Liver (tissue), 9 donors: ENCODE measurements around the gene SLC38A3. TPM values are rescaled to one million over a fixed set of nuclear protein-coding genes. Genes with fewer than 3 reads are reported as not detected.

Experiments
- DNase-seq: peaks from one replicate; pipeline ENCODE4 v3.0.0-alpha.2; 2017; ENCODE audit warnings: low spot score
- H3K27ac ChIP-seq, 2 donors: one replicate each; pipeline ENCODE4 v1.7.0; 2013; ENCODE audit warnings: inconsistent platforms in 2 of 2, low read length in 2 of 2, control low read depth in 1 of 2, low read depth in 1 of 2, mild to moderate bottlenecking in 1 of 2
- H3K27me3 ChIP-seq, 4 donors: one replicate each; pipeline versions ENCODE4 v1.6.1 to v1.7.0; 2013; ENCODE audit warnings: low read length in 3 of 4, inconsistent platforms in 1 of 4, mild to moderate bottlenecking in 1 of 4, moderate library complexity in 1 of 4; ENCODE audit not compliant: control insufficient read depth in 4 of 4, insufficient read depth in 4 of 4
- H3K36me3 ChIP-seq, 4 donors: one replicate each; pipeline versions ENCODE4 v1.6.1 to v1.7.0; 2013; ENCODE audit warnings: low read length in 3 of 4, mild to moderate bottlenecking in 3 of 4, low read depth in 1 of 4, moderate library complexity in 1 of 4; ENCODE audit not compliant: control insufficient read depth in 4 of 4, insufficient read depth in 3 of 4
- H3K4me1 ChIP-seq, 4 donors: one replicate each; pipeline versions ENCODE4 v1.6.1 to v1.7.0; 2013; ENCODE audit warnings: low read length in 3 of 4, mild to moderate bottlenecking in 3 of 4, moderate library complexity in 1 of 4; ENCODE audit not compliant: control insufficient read depth in 4 of 4, insufficient read depth in 4 of 4
- H3K4me3 ChIP-seq, 3 donors: one replicate each; pipeline versions ENCODE4 v1.6.1 to v1.7.0; 2013; ENCODE audit warnings: low read length in 3 of 3, control low read depth in 1 of 3, low read depth in 1 of 3, mild to moderate bottlenecking in 1 of 3
- H3K9ac ChIP-seq, 2 donors: one replicate each; pipeline ENCODE4 v1.7.0; 2013; ENCODE audit warnings: low read length in 2 of 2, mild to moderate bottlenecking in 2 of 2, moderate library complexity in 2 of 2, control low read depth in 1 of 2, low read depth in 1 of 2
- H3K9me3 ChIP-seq, 4 donors: one replicate each; pipeline versions ENCODE4 v1.6.1 to v1.7.0; 2013; ENCODE audit warnings: low read length in 3 of 4; ENCODE audit not compliant: control insufficient read depth in 4 of 4
- ATF3 ChIP-seq: IDR thresholded peaks from 2 replicates; pipeline ENCODE4 v1.6.1; 2016; ENCODE audit warnings: antibody characterized with exemption
- EGR1 ChIP-seq, 2 donors: IDR thresholded peaks; 2 replicates each; pipeline ENCODE4 v1.6.1; 2016 to 2018; ENCODE audit warnings: antibody characterized with exemption in 2 of 2, low read depth in 2 of 2
- FOXA2 ChIP-seq: IDR thresholded peaks from 2 replicates; pipeline ENCODE4 v1.6.1; 2016; ENCODE audit warnings: antibody characterized with exemption
- GABPA ChIP-seq, 2 donors: IDR thresholded peaks in 1 of 2; conservative IDR thresholded peaks in 1 of 2; 2 replicates each; pipeline ENCODE4 v1.6.1; 2016; ENCODE audit warnings: antibody characterized with exemption in 2 of 2, mild to moderate bottlenecking in 1 of 2, moderate library complexity in 1 of 2
- HNF4A ChIP-seq, 2 donors: conservative IDR thresholded peaks; 2 replicates each; pipeline ENCODE4 v1.6.1; 2016; ENCODE audit warnings: antibody characterized with exemption in 2 of 2, mild to moderate bottlenecking in 2 of 2
- JUND ChIP-seq, 2 donors: IDR thresholded peaks; 2 replicates each; pipeline ENCODE4 v1.6.1; 2016; ENCODE audit warnings: antibody characterized with exemption in 2 of 2
- NR2F2 ChIP-seq: IDR thresholded peaks from 2 replicates; pipeline ENCODE4 v1.6.1; 2016; ENCODE audit warnings: antibody characterized with exemption
- TAF1 ChIP-seq: conservative IDR thresholded peaks from 2 replicates; pipeline ENCODE4 v1.6.1; 2016; ENCODE audit warnings: antibody characterized with exemption, mild to moderate bottlenecking
- YY1 ChIP-seq: IDR thresholded peaks from 2 replicates; pipeline ENCODE4 v1.6.1; 2016; ENCODE audit warnings: antibody characterized with exemption, mild to moderate bottlenecking
- WGBS: extraction: QIAGEN DNeasy Blood & Tissue Kit; methylation state at CpG from one replicate; pipeline ENCODE4 v1.1.7; 2013; 5-methylcytosine and 5-hydroxymethylcytosine counted together
- polyA plus RNA-seq, 2 donors: library from polyadenylated mRNA; stranded (reverse) in 1 of 2; unstranded in 1 of 2; fragments of 200-250 nt in 1 of 2; fragments of >200 nt in 1 of 2; fragmentation: Nextera tagmentation in 1 of 2; extraction: Ambion mirVana in 1 of 2; gene quantifications; one replicate each; pipeline versions ENCODE4 v1.2.1 to v1.2.3, GENCODE V29; 2013 to 2015
- total RNA-seq, 2 donors: library from RNA; depleted of rRNA; stranded (reverse); fragments of >200 nt; gene quantifications; one replicate each; pipeline ENCODE4 v1.2.3, GENCODE V29; 2014
- TF ChIP-seq, protein P1 (sequence below): IDR thresholded peaks from 2 replicates; pipeline ENCODE4 v1.6.1; 2016; ENCODE audit warnings: antibody characterized with exemption, mild to moderate bottlenecking
- TF ChIP-seq, protein P2 (sequence below): fragments of 150-350 bp; IDR thresholded peaks from 2 replicates; pipeline ENCODE4 v1.5.1; 2017; ENCODE audit warnings: improper control_type of control experiment, low read depth, low read length; ENCODE audit not compliant: missing input control
- donor health status: healthy.
- donor health status: healthy.
- donor health status: healthy.
- donor health status: healthy.
- donor health status: healthy.

The SLC38A3 gene
- total and polyA plus RNA-seq, 4 donors = 98.1 to 180 (median 140) TPM

DNA sequence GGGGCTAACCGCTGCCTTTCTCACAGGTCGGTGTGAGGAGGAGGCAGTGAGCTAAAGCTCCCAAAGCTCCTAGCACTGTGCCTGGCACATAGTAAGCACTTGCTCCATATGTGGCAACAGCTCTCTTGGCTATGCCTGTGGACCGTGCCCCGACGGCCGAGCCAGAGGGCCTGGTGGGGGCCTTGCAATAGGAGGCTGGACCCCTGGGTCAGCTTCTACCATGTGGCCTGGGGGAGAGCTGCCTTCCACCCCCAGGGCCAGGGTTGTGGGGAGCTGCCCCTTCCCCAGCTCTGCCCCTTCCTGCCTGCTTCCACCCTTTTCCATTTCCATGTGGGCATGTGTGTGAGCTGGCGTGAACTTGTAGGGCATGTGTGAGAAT lies 30.6 kb upstream of the SLC38A3 start (continued):
- TF ChIP-seq, protein P1, sequence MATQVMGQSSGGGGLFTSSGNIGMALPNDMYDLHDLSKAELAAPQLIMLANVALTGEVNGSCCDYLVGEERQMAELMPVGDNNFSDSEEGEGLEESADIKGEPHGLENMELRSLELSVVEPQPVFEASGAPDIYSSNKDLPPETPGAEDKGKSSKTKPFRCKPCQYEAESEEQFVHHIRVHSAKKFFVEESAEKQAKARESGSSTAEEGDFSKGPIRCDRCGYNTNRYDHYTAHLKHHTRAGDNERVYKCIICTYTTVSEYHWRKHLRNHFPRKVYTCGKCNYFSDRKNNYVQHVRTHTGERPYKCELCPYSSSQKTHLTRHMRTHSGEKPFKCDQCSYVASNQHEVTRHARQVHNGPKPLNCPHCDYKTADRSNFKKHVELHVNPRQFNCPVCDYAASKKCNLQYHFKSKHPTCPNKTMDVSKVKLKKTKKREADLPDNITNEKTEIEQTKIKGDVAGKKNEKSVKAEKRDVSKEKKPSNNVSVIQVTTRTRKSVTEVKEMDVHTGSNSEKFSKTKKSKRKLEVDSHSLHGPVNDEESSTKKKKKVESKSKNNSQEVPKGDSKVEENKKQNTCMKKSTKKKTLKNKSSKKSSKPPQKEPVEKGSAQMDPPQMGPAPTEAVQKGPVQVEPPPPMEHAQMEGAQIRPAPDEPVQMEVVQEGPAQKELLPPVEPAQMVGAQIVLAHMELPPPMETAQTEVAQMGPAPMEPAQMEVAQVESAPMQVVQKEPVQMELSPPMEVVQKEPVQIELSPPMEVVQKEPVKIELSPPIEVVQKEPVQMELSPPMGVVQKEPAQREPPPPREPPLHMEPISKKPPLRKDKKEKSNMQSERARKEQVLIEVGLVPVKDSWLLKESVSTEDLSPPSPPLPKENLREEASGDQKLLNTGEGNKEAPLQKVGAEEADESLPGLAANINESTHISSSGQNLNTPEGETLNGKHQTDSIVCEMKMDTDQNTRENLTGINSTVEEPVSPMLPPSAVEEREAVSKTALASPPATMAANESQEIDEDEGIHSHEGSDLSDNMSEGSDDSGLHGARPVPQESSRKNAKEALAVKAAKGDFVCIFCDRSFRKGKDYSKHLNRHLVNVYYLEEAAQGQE = no peak
- TF ChIP-seq EGR1 (IDR thresholded peaks at IDR 0.05; ENCODE audit: low read depth in 2 of 2) (no peak), YY1 (no peak), NR2F2 (no peak), JUND (IDR thresholded peaks at IDR 0.05) (no peak), TAF1 (no peak)

- Histone ChIP-seq H3K4me3 (no peak overlapping the region), H3K27ac (no peak overlapping the region), H3K9ac (no peak overlapping the region), H3K27me3 (no peaks in the 10 kb centered on the region), H3K9me3 (no peaks in the 10 kb centered on the region), H3K36me3 (no peaks in the 10 kb centered on the region), H3K4me1 (peaks cover 6 to 29% (median 15%) of the 10 kb centered on the region in 4 donors)
- DNase-seq = no peak
- TF ChIP-seq ATF3 (no peak), GABPA (IDR thresholded peaks at IDR 0.05 in 1 of 2, conservative IDR thresholded peaks at IDR 0.05 in 1 of 2) (no peak), YY1 (no peak), HNF4A (conservative IDR thresholded peaks at IDR 0.05) (no peak), EGR1 (IDR thresholded peaks at IDR 0.05; ENCODE audit: low read depth in 2 of 2) (no peak), FOXA2 (no peak)
- TF ChIP-seq, protein P2, sequence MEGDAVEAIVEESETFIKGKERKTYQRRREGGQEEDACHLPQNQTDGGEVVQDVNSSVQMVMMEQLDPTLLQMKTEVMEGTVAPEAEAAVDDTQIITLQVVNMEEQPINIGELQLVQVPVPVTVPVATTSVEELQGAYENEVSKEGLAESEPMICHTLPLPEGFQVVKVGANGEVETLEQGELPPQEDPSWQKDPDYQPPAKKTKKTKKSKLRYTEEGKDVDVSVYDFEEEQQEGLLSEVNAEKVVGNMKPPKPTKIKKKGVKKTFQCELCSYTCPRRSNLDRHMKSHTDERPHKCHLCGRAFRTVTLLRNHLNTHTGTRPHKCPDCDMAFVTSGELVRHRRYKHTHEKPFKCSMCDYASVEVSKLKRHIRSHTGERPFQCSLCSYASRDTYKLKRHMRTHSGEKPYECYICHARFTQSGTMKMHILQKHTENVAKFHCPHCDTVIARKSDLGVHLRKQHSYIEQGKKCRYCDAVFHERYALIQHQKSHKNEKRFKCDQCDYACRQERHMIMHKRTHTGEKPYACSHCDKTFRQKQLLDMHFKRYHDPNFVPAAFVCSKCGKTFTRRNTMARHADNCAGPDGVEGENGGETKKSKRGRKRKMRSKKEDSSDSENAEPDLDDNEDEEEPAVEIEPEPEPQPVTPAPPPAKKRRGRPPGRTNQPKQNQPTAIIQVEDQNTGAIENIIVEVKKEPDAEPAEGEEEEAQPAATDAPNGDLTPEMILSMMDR = no peak
- TF ChIP-seq, protein P1 = no peak
- WGBS = 94% methylated on average over 17 of the region's 17 CpGs
Measured at GRCh38 chr3:50174947-50175524, 30.0 kb upstream of the SLC38A3 start.
